ENCODE results near the gene SPSB1. TPM values are rescaled to one million over a fixed set of nuclear protein-coding genes. Genes with fewer than 3 reads are reported as not detected.

Gene SPSB1
- total and polyA plus RNA-seq, 2 experiments from 2014 or later = 4.6 to 5.4 TPM

DNA sequence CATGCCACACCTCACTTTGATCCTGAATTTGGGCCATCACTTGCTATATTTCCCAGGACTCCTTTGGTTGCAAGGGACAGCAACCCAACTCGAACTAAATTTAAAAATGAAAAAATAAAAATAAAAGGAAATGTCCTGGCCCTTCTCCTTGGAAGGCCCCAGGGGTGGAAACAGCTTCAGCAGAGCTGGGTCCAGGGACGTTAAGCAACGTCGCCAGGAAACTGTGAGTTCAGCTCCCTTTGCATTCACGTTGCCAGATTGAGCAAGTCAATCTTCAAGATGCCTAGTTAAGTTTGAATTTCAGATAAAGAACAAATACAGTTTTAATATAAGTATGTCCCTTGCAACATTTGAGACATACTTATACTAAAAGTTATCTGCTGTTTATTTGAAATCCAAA, 14.6 kb upstream of the SPSB1 start:
- Histone ChIP-seq H3K27ac (no peak overlapping the region), H3K4me1 (ENCODE audit: low read depth) (no peaks in the 10 kb centered on the region)

DNA sequence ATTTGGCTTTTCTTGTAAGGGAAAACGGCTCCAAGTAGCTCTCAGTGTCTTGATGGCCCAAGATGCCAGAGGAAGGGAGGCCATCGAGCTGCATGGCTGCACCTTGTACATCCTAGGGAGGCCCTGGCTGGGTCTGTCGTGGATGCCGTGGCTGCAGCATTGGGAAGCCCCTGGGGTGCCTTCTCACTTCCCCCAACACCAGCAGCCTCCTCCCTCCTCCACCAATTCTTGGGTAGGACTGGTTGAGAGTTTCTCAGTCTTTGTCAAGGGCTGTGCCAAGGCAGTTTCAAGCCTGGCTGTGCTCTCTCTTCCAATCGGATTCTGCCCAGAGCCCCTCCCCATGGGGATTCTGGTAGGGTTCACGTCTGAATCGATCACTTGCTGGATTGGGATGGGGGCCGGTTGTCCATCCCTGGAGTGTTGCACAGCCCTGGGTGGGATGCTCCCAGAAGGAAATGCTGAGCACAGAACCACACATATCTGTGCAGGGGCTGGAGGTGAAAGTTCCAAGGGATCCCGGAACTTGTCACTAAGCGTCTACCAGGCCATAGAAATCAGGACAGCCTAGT, 14.0 kb upstream of the SPSB1 start:
- no peak for DNase-seq (ENCODE audit: low read depth in 1 of 2, low spot score in 1 of 2)
- TF ChIP-seq, protein P1, sequence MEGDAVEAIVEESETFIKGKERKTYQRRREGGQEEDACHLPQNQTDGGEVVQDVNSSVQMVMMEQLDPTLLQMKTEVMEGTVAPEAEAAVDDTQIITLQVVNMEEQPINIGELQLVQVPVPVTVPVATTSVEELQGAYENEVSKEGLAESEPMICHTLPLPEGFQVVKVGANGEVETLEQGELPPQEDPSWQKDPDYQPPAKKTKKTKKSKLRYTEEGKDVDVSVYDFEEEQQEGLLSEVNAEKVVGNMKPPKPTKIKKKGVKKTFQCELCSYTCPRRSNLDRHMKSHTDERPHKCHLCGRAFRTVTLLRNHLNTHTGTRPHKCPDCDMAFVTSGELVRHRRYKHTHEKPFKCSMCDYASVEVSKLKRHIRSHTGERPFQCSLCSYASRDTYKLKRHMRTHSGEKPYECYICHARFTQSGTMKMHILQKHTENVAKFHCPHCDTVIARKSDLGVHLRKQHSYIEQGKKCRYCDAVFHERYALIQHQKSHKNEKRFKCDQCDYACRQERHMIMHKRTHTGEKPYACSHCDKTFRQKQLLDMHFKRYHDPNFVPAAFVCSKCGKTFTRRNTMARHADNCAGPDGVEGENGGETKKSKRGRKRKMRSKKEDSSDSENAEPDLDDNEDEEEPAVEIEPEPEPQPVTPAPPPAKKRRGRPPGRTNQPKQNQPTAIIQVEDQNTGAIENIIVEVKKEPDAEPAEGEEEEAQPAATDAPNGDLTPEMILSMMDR (IDR thresholded peaks at IDR 0.05; ENCODE audit: low read depth, low read length) = no peak
- Histone ChIP-seq H3K27me3 (no peaks in the 10 kb centered on the region), H3K9me3 (ENCODE audit: low read depth) (no peaks in the 10 kb centered on the region), H3K27ac (no peak overlapping the region), H3K4me1 (ENCODE audit: low read depth) (no peaks in the 10 kb centered on the region), H3K36me3 (no peaks in the 10 kb centered on the region), H3K4me3 (no peak overlapping the region)

More for the DNA sequence above, 14.6 kb upstream of the SPSB1 start:
- Histone ChIP-seq H3K9me3 (ENCODE audit: low read depth) (no peaks in the 10 kb centered on the region), H3K4me3 (no peak overlapping the region), H3K27me3 (no peaks in the 10 kb centered on the region), H3K36me3 (no peaks in the 10 kb centered on the region)
- TF ChIP-seq, protein P1 (IDR thresholded peaks at IDR 0.05; ENCODE audit: low read depth, low read length) = no peak
- DNase-seq (ENCODE audit: low read depth in 1 of 2, low spot score in 1 of 2) = peak in 1 of 2 donors; percentile 60

DNA sequence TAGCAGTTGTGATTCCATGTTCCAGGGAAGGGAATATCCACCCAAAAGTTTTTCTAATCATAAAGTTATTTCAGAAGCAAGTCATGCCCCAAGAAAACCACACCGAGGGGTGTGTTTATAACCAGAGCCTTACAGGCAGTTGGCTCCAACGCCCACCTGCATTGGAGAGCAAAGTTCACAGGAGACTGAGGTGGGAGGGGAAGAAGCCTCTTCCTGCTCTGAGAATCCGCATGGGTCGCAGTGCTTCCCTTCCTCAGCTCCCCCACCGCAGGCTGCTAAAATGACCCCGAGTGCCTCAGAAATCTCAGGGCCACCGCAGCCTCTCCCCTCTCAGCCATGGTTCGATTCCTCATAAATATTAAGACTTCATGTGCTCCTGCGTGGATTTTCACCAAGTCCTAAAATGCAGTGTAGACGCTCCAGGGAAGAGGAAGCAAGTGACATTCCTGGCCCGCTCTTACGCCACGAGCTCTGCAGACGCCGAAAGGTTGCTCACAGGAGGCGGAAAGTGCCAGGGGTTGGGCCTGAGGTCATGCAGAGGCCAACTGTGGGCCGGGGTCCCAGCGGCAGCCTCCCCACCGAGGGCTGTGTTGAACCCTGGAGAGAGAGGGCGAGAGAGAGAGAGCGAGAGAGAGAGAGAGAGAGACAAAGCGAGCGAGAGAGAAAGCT, 13.4 kb upstream of the SPSB1 start:
- no peaks in the 10 kb centered on the region for H3K4me1 ChIP-seq (ENCODE audit: low read depth)
- TF ChIP-seq, protein P1 (IDR thresholded peaks at IDR 0.05; ENCODE audit: low read depth, low read length) = no peak
- DNase-seq (ENCODE audit: low read depth in 1 of 2, low spot score in 1 of 2) = no peak
- H3K9me3 ChIP-seq (ENCODE audit: low read depth) = no peaks in the 10 kb centered on the region
- H3K27ac ChIP-seq = no peak overlapping the region
- no peaks in the 10 kb centered on the region for H3K27me3 ChIP-seq
- H3K4me3 ChIP-seq = no peak overlapping the region
- H3K36me3 ChIP-seq = no peaks in the 10 kb centered on the region

DNA sequence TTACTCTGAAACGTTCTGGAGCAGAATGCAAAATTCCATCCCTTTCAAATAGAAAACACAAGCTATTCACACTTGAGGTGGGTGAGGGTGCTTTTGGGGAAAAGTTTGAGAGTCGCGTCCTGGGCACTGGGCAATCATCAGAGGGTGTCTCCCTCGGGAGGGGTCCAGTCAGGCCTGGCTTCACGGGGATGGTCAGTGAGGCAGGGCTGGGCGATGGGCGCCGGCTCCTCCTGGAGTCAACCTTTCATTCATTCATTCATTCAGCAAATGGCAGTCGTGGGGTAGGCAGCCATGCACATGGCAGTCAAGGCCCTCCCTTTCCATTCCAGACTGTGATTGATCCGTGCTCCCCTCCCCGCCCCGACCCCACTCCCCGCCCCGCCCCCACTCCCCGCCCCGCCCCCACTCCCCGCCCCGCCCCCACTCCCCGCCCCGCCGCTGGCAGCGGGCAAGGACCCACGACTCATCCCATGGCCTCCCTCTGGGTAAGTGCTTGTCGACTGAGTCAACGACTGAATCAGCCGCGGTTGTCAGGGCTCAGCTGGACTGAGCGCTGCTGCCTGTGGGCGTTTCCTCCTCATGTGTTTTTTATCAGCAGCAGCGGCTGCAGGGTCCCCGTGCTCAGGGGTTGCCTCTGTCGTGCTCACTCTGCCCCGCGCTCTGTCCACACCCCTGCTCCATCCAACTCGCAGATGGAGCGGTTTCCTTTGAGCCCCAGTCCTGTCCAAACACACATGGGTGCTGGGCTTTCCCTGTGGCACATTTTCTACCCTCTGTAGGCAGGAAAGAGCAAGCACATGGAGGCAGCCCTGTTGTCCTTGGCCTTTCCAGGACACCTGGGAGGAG, 12.5 kb upstream of the SPSB1 start:
- Histone ChIP-seq H3K4me1 (ENCODE audit: low read depth) (no peaks in the 10 kb centered on the region), H3K36me3 (no peaks in the 10 kb centered on the region), H3K9me3 (ENCODE audit: low read depth) (peaks cover 2% of the 10 kb centered on the region), H3K27ac (no peak overlapping the region), H3K27me3 (no peaks in the 10 kb centered on the region), H3K4me3 (no peak overlapping the region)
- DNase-seq (ENCODE audit: low read depth in 1 of 2, low spot score in 1 of 2) = peak in 1 of 2 donors; percentile 83
- TF ChIP-seq, protein P1 (IDR thresholded peaks at IDR 0.05; ENCODE audit: low read depth, low read length) = no peak

DNA sequence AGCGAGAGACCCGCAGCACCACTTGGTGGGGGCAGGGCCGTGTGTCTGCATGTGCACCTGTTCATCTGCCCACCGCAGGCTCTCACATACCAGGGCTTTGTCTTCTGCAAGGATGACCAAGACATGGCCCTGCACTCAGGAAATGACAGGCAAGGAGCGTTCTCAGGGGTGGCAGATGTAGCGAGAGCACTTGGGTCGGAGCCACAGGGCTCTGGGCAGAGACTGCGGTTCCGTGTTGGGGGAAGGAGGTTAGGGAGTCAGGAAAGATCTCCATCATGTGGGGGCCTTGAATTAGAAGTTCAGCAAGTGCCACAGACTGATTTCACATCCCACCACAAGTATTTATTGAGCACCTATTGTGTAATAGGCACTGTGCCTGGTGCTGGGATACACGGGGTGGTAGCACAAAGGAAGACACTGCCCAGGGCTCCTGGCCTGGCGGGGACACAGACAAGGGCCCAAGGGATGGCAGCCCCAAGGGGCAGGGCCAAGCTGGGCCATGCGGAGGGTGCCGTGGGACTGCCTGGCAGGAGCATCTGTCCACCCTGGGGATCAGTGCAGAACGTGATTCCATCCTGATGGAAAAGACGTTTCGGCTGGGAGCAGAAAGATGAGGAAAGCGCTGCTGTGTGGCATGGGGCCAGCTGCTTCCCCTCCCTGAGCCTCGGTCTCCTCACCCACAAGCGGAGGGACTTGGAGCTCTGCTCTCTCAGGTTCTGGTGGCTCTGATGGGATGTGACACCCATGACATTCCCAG, 11.4 kb upstream of the SPSB1 start:
- no peak overlapping the region for H3K27ac ChIP-seq
- TF ChIP-seq, protein P1 (IDR thresholded peaks at IDR 0.05; ENCODE audit: low read depth, low read length) = no peak
- H3K27me3 ChIP-seq = no peaks in the 10 kb centered on the region
- peaks cover 2% of the 10 kb centered on the region for H3K9me3 ChIP-seq (ENCODE audit: low read depth)
- DNase-seq (ENCODE audit: low read depth in 1 of 2, low spot score in 1 of 2) = peak in 1 of 2 donors; percentile 52
- H3K4me1 ChIP-seq (ENCODE audit: low read depth) = no peaks in the 10 kb centered on the region
- H3K36me3 ChIP-seq = no peaks in the 10 kb centered on the region
- H3K4me3 ChIP-seq = no peak overlapping the region

All from cardiac muscle cell (in vitro differentiated cells and primary cell).